ENCODE measurements around the gene MAP2K7.
"Not testable (repeated sequence)": the region's sequence is repeated elsewhere in the genome, so short reads cannot be mapped to it uniquely, and the experiment has no call there.

The MAP2K7 gene

DNA sequence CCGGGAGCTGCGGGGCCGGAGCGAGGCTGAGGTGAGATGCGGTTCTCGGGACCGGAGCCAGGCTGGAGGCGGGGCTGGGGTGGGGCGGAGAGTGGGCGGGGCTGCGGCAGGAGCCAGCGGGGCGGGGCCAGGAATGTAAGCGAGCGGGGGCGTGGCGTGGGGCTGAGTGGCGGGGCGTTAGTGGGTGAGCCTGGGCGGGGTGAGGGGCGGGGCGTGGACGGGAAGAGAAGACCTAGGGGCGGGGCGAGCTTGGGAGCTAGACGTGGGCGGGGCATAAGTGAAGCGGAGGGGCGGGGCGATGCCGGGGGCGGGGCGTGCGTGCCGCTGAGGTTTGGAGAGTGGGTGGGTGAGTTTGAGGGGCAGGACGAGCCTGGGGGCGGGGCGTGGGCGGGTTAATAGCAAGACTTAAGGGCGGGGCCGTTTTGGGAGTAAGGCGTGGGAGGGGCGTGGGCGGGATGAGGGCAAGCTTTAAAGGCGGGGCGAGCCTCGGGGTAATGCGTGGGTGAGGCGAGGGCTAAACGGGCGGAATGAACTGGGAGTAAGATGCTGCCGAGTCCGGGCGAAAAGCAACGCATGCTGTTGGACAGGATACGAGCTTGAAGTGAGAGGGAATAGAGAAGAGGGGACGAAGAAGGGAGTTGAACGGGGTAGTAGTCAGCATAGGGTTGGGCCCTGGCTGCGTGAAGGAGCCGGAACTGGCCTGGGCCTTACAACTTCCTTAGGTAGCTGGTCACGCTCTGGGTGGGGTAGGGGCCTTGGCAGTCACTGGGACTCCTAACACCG, 17.0 kb downstream of the MAP2K7 start:
- peak; percentile 100 for DNase-seq (ENCODE audit: low read depth)

- DNase-seq (ENCODE audit: low read depth) = no peak
These were observed 17.8 kb downstream of the MAP2K7 start for GRCh38 chr19:7921302-7921966.

GRCh38 chr19:7921967-7922835, 18.5 kb downstream of the MAP2K7 start:
- no peak for DNase-seq (ENCODE audit: low read depth)

- no peak for DNase-seq (ENCODE audit: low read depth)
These were observed 19.1 kb downstream of the MAP2K7 start for GRCh38 chr19:7922836-7923195.

DNA sequence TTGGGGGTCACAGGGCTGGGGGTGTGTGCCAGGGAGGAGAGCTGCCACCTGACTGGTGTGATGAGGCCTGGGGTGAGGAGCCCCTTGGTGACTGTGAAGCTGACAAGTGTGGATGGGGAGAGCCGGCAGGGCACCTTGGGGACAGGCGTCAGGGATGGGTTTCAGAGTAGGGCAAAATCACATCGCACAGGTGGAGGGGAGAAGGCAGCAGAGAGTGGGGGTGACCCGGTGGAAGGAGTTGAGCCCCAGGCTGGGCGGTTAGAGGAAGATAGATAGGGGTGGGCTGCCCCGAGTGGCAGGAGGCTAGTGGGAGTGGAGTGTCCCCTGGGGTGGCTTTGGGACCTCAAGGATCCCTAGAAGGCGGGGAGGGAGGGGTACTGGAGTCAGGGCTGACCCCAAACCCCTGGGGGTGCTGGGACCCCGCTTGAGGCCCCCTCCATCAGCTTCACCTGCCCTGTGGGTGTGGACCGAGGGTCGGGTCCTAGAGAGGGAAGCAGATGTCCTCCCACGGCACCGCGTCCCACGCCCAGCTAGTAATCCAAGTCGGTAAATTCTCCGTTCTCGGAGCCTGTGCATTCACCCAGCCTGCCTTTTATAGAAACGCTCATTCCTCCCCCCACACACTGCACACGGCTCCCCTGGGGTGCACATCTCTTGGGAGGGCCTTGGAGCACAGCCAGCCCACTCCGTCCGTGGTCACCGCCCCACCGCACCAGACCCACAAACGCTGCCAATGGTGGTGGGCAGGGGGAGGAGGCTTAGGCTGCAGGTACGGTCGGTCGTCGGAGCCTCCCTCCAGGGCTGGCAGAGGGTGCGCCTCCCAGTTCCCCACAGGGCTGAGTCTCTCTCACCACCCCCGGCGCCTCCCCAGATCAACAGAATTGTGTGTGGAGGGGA, 19.9 kb downstream of the MAP2K7 start:
- DNase-seq (ENCODE audit: low read depth) = no peak

DNA sequence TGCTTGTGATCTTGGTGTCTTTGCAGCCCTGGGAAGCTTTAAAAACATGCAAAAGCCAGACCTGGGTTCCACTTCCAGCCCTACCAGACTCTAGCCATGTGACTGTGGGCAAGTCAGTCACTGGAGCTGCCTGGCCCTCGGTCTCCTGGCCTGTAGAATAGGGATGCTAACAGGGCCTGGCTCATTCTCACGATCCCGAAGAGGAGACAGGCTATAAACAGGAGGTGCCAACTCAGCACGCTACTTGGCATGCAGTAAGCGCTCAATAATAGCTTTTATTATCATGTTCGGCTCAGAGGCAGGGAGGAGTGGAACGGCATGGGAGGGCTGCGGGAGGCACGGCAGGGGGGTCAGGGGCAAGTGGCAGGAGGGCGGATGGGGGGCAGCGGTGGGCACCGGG, 20.6 kb downstream of the MAP2K7 start:
- no peak for DNase-seq (ENCODE audit: low read depth)

GRCh38 chr19:7924651-7925170, 21.0 kb downstream of the MAP2K7 start:
- no peak for DNase-seq (ENCODE audit: low read depth)

DNA sequence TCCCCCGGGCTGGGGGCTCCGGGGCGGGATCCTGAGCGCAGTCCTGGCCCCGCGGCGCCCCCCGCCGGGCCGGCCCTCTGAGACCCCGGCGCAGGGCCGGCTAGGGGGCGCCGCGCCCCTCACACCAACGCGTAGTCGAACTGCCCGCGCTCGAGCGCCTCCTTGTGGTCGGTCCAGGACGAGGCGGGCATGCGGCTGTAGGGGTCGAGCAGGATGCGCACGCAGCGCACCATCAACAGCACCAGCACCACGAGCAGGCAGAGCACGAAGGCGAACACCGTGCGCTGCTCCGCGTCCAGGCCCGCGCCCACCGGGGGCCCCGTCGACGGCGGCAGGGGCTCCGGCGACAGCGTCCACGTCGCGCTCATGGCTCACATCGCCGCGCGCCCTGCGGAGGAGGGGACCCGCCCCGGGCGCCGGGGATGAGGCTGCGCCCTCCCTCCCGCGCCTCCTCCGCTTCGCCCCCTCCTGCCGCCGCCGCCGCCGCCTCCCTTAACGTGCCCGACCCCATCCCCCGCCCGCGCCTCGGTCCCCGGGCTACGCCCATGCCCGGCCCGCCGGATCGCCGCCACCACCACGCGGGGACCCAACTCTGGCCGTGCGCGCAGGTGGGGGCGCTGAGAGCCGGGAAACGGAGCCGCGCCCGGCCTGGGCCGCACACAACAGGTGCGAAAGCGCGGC, 21.6 kb downstream of the MAP2K7 start:
- DNase-seq (ENCODE audit: low read depth) = peak; percentile 63

DNA sequence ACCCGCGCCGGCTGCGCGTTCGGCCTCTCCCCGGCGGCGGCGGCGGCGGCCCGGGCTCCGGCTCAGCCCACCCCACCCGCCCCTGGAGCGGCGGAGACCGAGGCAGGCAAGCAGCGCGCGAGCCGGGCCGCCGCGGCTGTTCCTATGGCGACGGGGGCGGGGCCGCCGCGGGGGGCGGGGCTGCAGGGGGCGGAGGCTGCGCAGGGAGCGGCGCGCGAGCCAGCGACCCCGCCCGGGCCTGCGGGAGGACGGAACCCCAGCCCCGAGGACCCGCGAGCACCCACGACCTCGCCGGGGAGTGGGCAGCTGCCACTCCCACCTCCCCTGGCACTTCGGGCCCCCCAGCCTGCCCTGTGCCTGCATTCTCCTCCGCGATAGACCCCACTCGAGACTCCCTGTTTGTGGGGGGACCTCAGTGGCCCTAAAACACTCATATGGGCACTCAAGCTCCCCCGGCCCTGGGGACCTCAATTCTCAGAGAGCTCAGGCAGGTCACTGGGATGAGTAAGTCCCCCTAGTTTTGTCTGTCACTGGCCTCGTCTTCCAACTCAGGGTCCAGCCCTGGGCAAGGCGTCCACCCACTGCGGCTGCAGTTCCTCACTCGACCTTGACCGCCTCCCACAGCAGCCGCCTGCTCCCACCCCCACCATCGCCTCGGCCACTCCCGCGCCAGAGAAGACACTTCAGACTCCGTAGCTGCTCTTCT, 22.5 kb downstream of the MAP2K7 start, which contains the start of gene CTXN1:
Gene CTXN1 (minus strand): TSS at position 115 of the 706 bp plus-strand sequence. CDS start 597 bp downstream, outside the sequence.
- no peak for DNase-seq (ENCODE audit: low read depth)

DNA sequence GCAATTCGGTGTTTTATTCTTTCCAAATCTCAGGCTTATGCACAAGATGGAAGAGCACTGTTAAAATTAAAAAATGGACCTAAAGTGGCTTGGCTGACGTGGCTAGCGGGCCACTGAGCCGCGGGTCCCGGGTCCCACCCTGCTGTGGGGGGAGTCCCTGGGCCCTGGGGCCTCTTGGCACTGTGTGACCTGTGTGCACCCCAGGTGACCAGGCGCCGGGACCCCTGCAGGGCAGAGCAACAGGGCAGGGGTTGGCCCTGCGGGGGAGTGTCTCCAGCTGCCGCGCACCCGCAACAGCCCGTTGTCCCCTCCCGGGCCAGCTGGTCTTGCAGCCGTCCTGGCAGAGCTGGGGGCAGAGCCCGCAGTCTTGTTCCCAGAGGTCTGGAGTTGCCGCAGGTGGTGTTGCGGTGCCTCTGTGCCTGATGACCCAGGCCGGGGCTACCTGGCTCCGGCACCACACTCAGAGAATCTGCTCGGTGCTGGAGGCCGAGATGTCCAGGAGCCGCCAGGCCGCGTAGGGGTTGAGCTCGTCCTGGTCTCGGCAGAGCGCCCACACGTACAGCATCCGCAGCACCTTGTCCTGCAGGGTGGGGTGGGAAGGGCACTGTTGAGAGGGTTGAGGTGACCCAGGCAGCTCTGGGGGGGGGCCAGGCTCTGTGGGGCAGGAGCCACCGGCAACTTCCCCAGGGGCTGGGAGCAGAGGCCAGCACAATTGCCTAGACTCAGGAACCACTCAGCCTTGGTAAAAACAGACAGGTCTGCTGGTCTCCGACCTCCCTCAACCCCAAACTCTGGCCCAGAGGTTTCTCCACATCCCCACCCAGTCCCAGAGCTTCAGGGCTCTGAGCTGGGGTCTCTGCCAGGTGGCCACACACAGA, 23.3 kb downstream of the MAP2K7 start:
- DNase-seq (ENCODE audit: low read depth) = no peak

- DNase-seq (ENCODE audit: low read depth) = no peak
These were observed 24.1 kb downstream of the MAP2K7 start for GRCh38 chr19:7927605-7928333.

GRCh38 chr19:7928334-7928706, 24.6 kb downstream of the MAP2K7 start:
- DNase-seq (ENCODE audit: low read depth) = no peak

- no peak for DNase-seq (ENCODE audit: low read depth)
These were observed 25.3 kb downstream of the MAP2K7 start for GRCh38 chr19:7928741-7929701.

DNA sequence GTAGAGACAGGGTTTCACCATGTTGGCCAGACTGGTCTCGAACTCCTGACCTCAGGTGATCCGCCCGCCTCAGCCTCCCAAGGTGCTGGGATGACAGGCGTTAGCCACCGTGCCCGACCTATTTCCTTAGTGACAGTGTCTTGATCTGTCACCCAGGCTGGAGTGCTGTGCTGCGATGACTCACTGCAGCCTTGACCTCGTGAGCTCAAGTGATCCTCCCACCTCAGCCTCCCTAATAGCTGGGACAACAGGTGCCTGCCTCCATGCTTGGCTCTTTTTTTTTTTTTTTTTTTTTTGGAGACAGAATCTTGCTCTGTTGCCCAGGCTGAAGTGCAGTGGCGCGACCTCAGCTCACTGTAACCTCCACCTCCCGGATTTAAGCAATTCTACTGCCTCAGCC, 26.4 kb downstream of the MAP2K7 start:
- not testable (repeated sequence) for DNase-seq (ENCODE audit: low read depth)

DNA sequence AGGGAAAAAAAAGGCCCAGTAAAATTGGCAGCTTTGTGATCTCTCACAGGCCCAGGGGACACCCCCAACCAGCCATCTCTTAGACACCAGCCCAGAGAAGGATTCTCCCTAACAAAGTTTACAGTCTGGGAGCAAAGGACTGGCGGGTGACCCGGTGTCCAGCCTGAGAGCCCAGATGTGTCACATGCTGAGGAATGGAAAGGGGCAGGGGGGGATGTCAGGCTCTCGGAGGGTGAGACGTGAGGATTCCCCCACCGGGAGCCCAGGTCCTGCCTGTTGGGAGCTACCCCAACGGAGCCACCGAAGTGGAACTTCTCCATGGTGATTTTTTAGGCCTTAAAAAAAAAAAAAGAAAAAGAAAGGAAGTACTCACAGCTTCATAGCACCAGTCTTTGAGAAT, 27.1 kb downstream of the MAP2K7 start:
- no peak for DNase-seq (ENCODE audit: low read depth)

DNA sequence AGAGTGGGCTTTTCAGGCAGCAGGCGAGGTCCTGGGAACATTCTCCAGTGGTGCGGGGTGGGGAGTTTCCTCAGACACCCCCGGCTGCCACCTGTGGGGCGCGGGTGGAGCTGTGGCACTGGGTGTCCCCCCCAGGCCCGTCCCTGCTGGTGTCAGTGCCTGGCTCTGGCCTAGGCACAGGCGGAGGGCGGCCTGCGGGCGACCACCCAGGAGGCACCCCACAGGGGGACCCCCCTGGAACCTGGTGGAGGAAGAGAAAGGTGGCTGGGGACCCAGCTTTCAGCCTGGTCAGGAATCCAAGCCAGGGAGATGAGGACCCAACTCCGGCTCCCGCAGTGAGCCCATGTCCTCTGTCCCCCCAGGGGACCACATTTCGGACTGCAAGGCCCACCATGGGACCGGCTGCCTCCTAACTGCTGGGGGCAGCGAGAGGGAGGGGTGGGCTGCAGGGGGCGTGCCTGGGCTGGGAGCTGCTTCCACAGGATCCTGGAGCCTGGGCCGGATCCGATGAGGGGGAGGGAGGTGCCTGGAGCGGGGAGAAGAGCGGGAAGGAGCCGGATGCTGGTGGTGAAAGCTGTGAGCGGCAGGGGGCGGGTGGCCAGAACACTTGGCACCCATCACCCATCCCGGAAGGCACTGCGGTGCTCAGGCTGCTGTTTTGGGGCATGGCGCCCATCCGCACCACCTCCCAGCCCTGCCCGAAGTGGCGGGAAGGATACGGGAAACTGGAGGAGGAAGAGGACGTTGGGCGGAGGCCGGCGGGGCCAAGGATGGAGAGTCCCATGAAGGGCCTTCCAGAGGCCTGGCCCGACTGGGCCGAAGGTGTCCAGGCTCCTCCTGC, 27.8 kb downstream of the MAP2K7 start:
- no peak for DNase-seq (ENCODE audit: low read depth)
